Raji (cell line): ENCODE measurements around the gene BRD4.

Experiments
- POLR2A ChIP-seq: IDR thresholded peaks from 2 replicates; pipeline ENCODE4 v1.6.1; 2011; ENCODE audit warnings: low read depth, low read length, control low read depth; ENCODE audit not compliant: insufficient read depth

Gene BRD4

GRCh38 chr19:15321739-15322138, 10.6 kb downstream of the BRD4 start:
- no peak for TF ChIP-seq POLR2A

- no peak for TF ChIP-seq POLR2A
These were observed 12.2 kb downstream of the BRD4 start for GRCh38 chr19:15320116-15320515.

GRCh38 chr19:15318241-15318691, 14.1 kb downstream of the BRD4 start:
- no peak for TF ChIP-seq POLR2A

- no peak for TF ChIP-seq POLR2A
These were observed 14.8 kb downstream of the BRD4 start for GRCh38 chr19:15317392-15318071.

- no peak for TF ChIP-seq POLR2A
These were observed 15.8 kb downstream of the BRD4 start for GRCh38 chr19:15316498-15316897.

GRCh38 chr19:15315101-15315500, 17.2 kb downstream of the BRD4 start:
- no peak for TF ChIP-seq POLR2A

GRCh38 chr19:15313649-15314279, 18.6 kb downstream of the BRD4 start:
- no peak for TF ChIP-seq POLR2A

GRCh38 chr19:15307169-15307568, 25.2 kb downstream of the BRD4 start:
- TF ChIP-seq POLR2A = no peak

- no peak for TF ChIP-seq POLR2A
These were observed 26.6 kb downstream of the BRD4 start for GRCh38 chr19:15305582-15306334.

GRCh38 chr19:15304140-15304705, 28.1 kb downstream of the BRD4 start:
- no peak for TF ChIP-seq POLR2A

GRCh38 chr19:15303105-15303780, 29.1 kb downstream of the BRD4 start:
- no peak for TF ChIP-seq POLR2A

GRCh38 chr19:15300533-15301197, 31.7 kb downstream of the BRD4 start:
- no peak for TF ChIP-seq POLR2A

- TF ChIP-seq POLR2A = no peak
These were observed 32.5 kb downstream of the BRD4 start for GRCh38 chr19:15299568-15300409.
